Mesendoderm (in vitro differentiated cells): Measurements from ENCODE around the gene KRTCAP2. TPM values are rescaled to one million over a fixed set of nuclear protein-coding genes. Genes with fewer than 3 reads are reported as not detected.
"Not testable (repeated sequence)": the region's sequence is repeated elsewhere in the genome, so short reads cannot be mapped to it uniquely, and the experiment has no call there.

ENCODE experiments used
- DNase-seq: peaks from one replicate; pipeline ENCODE4 v3.0.0; 2013
- H2AK5ac ChIP-seq: 2 replicates; pipeline ENCODE4 v1.6.1; 2013; ENCODE audit warnings: low read length, inconsistent platforms
- H2BK120ac ChIP-seq: 2 replicates; pipeline ENCODE4 v1.6.1; 2013; ENCODE audit warnings: low read depth, mild to moderate bottlenecking, low read length, moderate library complexity, mixed read lengths
- H2BK15ac ChIP-seq: replicated peaks from 2 replicates; pipeline ENCODE4 v1.6.1; 2013; ENCODE audit warnings: low read depth, mild to moderate bottlenecking, moderate library complexity
- H2BK5ac ChIP-seq: 2 replicates; pipeline ENCODE4 v1.6.1; 2013; ENCODE audit warnings: low read length, inconsistent platforms
- H3K18ac ChIP-seq: 2 replicates; pipeline ENCODE4 v1.6.1; 2013; ENCODE audit warnings: mild to moderate bottlenecking, low read length, mixed read lengths
- H3K23ac ChIP-seq: one replicate; pipeline ENCODE4 v1.6.1; 2013; ENCODE audit warnings: low read length
- H3K27ac ChIP-seq: 2 replicates; pipeline ENCODE4 v1.5.1; 2013; ENCODE audit warnings: low read depth, mild to moderate bottlenecking, inconsistent platforms, low read length, moderate library complexity
- H3K27me3 ChIP-seq: 2 replicates; pipeline ENCODE4 v1.6.1; 2013; ENCODE audit warnings: low read length, control low read depth, mild to moderate bottlenecking, inconsistent platforms; ENCODE audit not compliant: insufficient read depth, poor library complexity
- H3K36me3 ChIP-seq: 2 replicates; pipeline ENCODE4 v1.6.1; 2013; ENCODE audit warnings: low read length, inconsistent platforms; ENCODE audit not compliant: control insufficient read depth, insufficient read depth
- H3K4ac ChIP-seq: one replicate; pipeline ENCODE4 v1.6.1; 2013; ENCODE audit warnings: low read depth, mild to moderate bottlenecking, low read length, moderate library complexity
- H3K4me1 ChIP-seq: 2 replicates; pipeline ENCODE4 v1.6.1; 2013; ENCODE audit warnings: low read depth, low read length, inconsistent platforms; ENCODE audit not compliant: control insufficient read depth
- H3K4me2 ChIP-seq: 2 replicates; pipeline ENCODE4 v1.6.1; 2013; ENCODE audit warnings: low read length
- H3K4me3 ChIP-seq: 2 replicates; pipeline ENCODE4 v1.5.1; 2013; ENCODE audit warnings: mild to moderate bottlenecking, low read length
- H3K56ac ChIP-seq: one replicate; pipeline ENCODE4 v1.6.1; 2013; ENCODE audit warnings: low read length
- H3K79me1 ChIP-seq: 2 replicates; pipeline ENCODE4 v1.6.1; 2013; ENCODE audit warnings: low read length, inconsistent platforms
- H3K79me2 ChIP-seq: 2 replicates; pipeline ENCODE4 v1.6.1; 2013; ENCODE audit warnings: mild to moderate bottlenecking, low read length; ENCODE audit not compliant: control insufficient read depth, insufficient read depth
- H3K9ac ChIP-seq: 2 replicates; pipeline ENCODE4 v1.6.1; 2013; ENCODE audit warnings: low read length, inconsistent platforms
- H4K5ac ChIP-seq: one replicate; pipeline ENCODE4 v1.6.1; 2013; ENCODE audit warnings: low read length
- H4K8ac ChIP-seq: one replicate; pipeline ENCODE4 v1.6.1; 2013; ENCODE audit warnings: low read depth, mild to moderate bottlenecking, control low read depth, low read length, moderate library complexity
- WGBS: extraction: QIAGEN DNeasy Blood & Tissue Kit; methylation state at CpG from one replicate; pipeline ENCODE4 v1.1.7; 2013; ENCODE audit warnings: low lambda C conversion rate, missing lambda C conversion rate; ENCODE audit not compliant: insufficient coverage; ENCODE audit errors: extremely low coverage; 5-methylcytosine and 5-hydroxymethylcytosine counted together
- polyA plus RNA-seq, 2 experiments: library from polyadenylated mRNA; stranded (reverse); fragments of 200-250 nt; gene quantifications; one replicate each; pipeline ENCODE4 v1.2.3, GENCODE V29; 2013

KRTCAP2 gene
- polyA plus RNA-seq (2013, experiment 1 of 2) = 196 TPM
- polyA plus RNA-seq (2013, experiment 2 of 2) = 199 TPM

DNA sequence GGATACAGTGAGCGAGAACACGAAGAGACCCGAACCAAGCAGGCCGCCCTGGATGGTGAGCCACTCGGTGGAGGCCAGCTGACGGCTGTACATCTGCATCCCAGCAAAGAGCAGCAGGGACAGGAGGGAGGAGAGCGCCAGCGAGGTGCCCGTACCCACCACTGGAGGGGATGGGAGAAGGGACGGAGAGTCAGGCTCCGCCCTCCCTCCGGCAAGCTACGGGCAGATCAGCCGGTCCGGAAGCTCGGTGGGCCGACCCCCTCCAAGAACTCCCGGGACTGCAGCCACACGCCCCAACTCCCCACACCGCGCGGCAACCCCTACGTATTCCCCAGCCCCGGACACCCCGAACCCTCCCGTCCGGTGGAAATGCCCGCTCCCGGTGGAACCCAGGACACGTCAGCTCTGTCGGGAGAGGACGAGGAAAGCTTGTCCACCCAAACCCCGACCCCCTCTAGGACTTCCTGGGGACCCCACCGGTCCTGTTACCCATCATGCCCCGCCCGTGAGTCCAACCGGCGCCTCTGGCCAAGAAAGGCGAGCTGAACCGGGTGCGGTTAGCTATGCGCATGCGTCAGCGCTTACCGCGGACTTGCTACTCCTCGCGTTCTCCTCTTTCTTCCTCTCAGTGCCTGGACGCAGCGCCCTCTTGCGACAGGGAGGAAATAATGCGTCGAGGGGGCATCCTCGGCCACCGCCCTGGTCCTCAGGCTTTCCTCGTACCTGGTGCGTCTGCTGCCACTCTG lies at the start of gene KRTCAP2:
Gene KRTCAP2 (minus strand): TSS at position 573 of the 746 bp plus-strand sequence. CDS start 80 bp downstream, at position 493.
- peak within 1 kb of the TSS; percentile 8 for H3K18ac ChIP-seq
- no CpG with 5 or more reads among the region's 57 CpGs for WGBS
- H3K4me3 ChIP-seq = peak within 1 kb of the TSS; percentile 92
- no peak within 1 kb of the TSS for H2BK120ac ChIP-seq
- H3K27ac ChIP-seq = peak within 1 kb of the TSS; percentile 65
- peaks cover 5% of the 10 kb centered on the region for H3K36me3 ChIP-seq
- no peak within 1 kb of the TSS for H4K5ac ChIP-seq
- H2BK5ac ChIP-seq = peak within 1 kb of the TSS; percentile 74
- no peak within 1 kb of the TSS for H4K8ac ChIP-seq
- no peaks in the 10 kb centered on the region for H3K27me3 ChIP-seq
- H3K79me1 ChIP-seq = no peaks in the 10 kb centered on the region
- H3K4ac ChIP-seq = peak within 1 kb of the TSS; percentile 57
- peak; percentile 98 for DNase-seq
- H3K56ac ChIP-seq = peak within 1 kb of the TSS; percentile 92
- peak within 1 kb of the TSS; percentile 87 for H3K23ac ChIP-seq
- H3K9ac ChIP-seq = peak within 1 kb of the TSS; percentile 98
- H3K4me1 ChIP-seq = peaks cover 2% of the 10 kb centered on the region
- H2BK15ac ChIP-seq = no peak within 1 kb of the TSS
- peaks cover 2% of the 10 kb centered on the region for H3K79me2 ChIP-seq
- peak within 1 kb of the TSS; percentile 97 for H3K4me2 ChIP-seq
- peak within 1 kb of the TSS; percentile 11 for H2AK5ac ChIP-seq

GRCh38 chr1:155220211-155220965 lies 47.3 kb upstream of the KRTCAP2 start:
- not testable (repeated sequence) for H3K79me2 ChIP-seq, H3K36me3 ChIP-seq, H2AK5ac ChIP-seq, H3K27me3 ChIP-seq, H3K4me2 ChIP-seq, H3K4me3 ChIP-seq, DNase-seq, H3K23ac ChIP-seq, H3K18ac ChIP-seq, H4K8ac ChIP-seq, H3K4me1 ChIP-seq, H3K79me1 ChIP-seq, H2BK5ac ChIP-seq, H2BK15ac ChIP-seq, H4K5ac ChIP-seq, H3K9ac ChIP-seq, H3K4ac ChIP-seq, H3K27ac ChIP-seq, H2BK120ac ChIP-seq, H3K56ac ChIP-seq
- WGBS = no CpG with 5 or more reads among the region's 10 CpGs

DNA sequence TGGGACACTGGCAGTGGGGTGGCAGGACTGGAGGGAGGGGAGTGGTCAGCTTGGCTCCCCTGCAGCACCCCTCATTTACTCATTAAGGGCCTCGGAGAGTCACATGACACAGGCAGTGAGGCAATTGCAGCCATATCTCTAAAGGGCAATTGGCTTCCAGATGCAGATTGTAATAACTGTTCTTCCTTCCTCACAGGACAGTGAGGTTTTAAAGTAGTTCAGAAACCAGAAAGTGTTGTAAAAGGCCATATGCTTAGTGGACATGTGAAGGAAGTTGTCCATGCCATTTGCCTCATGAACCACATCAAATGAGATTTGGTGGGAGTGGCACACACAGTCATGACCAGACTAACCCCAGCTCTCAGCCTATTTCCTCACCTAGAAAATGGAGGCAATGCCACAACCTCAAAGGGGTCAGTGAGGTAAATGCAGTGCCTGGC lies 46.5 kb upstream of the KRTCAP2 start:
- no peak overlapping the region for H3K23ac ChIP-seq
- no peak overlapping the region for H3K18ac ChIP-seq
- H3K4me1 ChIP-seq = no peaks in the 10 kb centered on the region
- no CpG with 5 or more reads among the region's 1 CpG for WGBS
- H3K4ac ChIP-seq = no peak overlapping the region
- H3K27ac ChIP-seq = no peak overlapping the region
- peak overlapping the region; percentile 58 for H4K8ac ChIP-seq
- H3K79me2 ChIP-seq = no peaks in the 10 kb centered on the region
- H3K9ac ChIP-seq = no peak overlapping the region
- H2BK15ac ChIP-seq = no peak overlapping the region
- H3K4me2 ChIP-seq = no peak overlapping the region
- no peaks in the 10 kb centered on the region for H3K36me3 ChIP-seq
- no peak overlapping the region for H2BK120ac ChIP-seq
- H3K56ac ChIP-seq = no peak overlapping the region
- H3K79me1 ChIP-seq = no peaks in the 10 kb centered on the region
- H2AK5ac ChIP-seq = no peak overlapping the region
- H3K4me3 ChIP-seq = no peak overlapping the region
- H2BK5ac ChIP-seq = no peak overlapping the region
- no peaks in the 10 kb centered on the region for H3K27me3 ChIP-seq
- peak overlapping the region; percentile 17 for H4K5ac ChIP-seq
- peak; percentile 37 for DNase-seq

GRCh38 chr1:155218854-155219591 lies 45.9 kb upstream of the KRTCAP2 start:
- no peaks in the 10 kb centered on the region for H3K4me1 ChIP-seq
- H2AK5ac ChIP-seq = no peak overlapping the region
- H3K27me3 ChIP-seq = no peaks in the 10 kb centered on the region
- H3K4ac ChIP-seq = no peak overlapping the region
- no CpG with 5 or more reads among the region's 7 CpGs for WGBS
- H3K18ac ChIP-seq = no peak overlapping the region
- H3K23ac ChIP-seq = no peak overlapping the region
- DNase-seq = peak; percentile 84
- no peak overlapping the region for H3K9ac ChIP-seq
- no peak overlapping the region for H3K27ac ChIP-seq
- H4K5ac ChIP-seq = no peak overlapping the region
- no peak overlapping the region for H3K4me3 ChIP-seq
- H3K36me3 ChIP-seq = no peaks in the 10 kb centered on the region
- no peak overlapping the region for H2BK5ac ChIP-seq
- H3K4me2 ChIP-seq = no peak overlapping the region
- H4K8ac ChIP-seq = peak overlapping the region; percentile 58
- H3K79me2 ChIP-seq = no peaks in the 10 kb centered on the region
- H3K56ac ChIP-seq = no peak overlapping the region
- no peaks in the 10 kb centered on the region for H3K79me1 ChIP-seq
- H2BK120ac ChIP-seq = no peak overlapping the region
- H2BK15ac ChIP-seq = no peak overlapping the region

DNA sequence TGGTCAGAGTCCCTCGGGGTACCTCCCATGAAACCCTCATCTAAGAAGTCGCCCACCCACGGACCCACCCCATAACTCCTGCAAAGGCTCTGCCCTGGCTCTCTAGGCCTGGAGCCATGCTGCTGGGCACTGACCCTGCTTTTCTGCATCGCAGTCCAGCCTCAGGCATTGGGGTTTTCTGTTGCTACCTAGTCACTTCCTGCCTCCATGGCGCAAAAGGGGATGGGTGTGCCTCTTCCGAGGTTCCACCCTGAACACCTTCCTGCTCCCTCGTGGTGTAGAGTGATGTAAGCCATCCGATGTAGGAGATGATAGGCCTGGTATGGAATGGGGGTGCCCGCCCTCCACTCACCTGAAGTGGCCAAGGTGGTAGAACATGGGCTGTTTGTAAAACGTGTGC lies 41.6 kb upstream of the KRTCAP2 start:
- not testable (repeated sequence) for H3K9ac ChIP-seq, H3K4me1 ChIP-seq, H3K4me3 ChIP-seq, H3K79me1 ChIP-seq, H3K79me2 ChIP-seq, H3K4me2 ChIP-seq, H3K36me3 ChIP-seq, DNase-seq, H2AK5ac ChIP-seq, H2BK15ac ChIP-seq, H3K23ac ChIP-seq, H3K18ac ChIP-seq, H2BK120ac ChIP-seq, H3K27me3 ChIP-seq, H3K56ac ChIP-seq, H3K27ac ChIP-seq, H4K5ac ChIP-seq, H3K4ac ChIP-seq, H2BK5ac ChIP-seq, H4K8ac ChIP-seq
- WGBS = no CpG with 5 or more reads among the region's 10 CpGs
